ENCODE results near the gene PARP12.
A peak's percentile ranks its signal among the peaks of the same experiment; 100 is the strongest.

The PARP12 gene

DNA sequence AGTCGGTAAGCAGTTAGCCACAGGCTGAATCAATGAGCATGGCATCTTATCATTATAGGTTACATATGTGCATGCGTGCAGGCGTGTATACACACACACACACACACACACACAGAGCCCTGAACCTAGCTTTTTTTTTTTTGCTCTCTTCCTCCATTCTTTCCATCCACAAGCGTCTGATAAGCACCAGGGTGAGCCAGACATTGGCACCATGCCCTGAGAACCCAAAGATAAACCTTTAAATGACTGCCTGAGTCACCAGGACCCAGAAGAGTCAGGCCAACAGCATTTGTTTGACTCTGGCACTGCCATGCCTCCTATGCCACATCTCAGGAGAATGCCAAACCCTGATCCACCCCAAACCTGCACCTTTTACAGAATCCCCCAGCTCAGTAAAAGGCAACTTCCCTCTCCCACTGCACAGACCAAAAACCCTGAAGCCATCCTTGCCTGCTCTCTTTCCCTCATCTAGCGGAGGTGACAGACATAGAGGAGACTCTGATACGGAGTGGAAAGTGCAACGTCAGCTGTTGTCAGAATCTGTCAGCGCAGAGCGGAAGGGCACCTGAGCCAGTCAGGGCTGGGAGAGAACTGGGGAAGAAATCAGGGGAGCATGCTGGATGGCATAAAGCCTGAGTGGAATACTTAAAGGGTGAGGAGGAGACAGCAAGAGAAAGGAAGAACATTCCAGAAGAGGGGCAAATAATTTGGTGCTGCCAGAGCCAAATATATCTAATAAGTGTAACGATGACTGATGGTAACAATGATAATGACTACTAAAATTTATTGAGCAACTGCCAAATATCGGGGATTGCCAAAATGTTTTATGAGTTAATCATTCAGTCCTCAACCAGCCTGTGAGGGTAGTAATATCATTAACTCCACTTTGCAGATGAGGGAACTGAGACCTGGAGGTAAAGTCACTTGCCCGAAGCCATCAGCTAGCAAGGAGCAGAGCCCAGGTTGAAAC is 3.2 kb downstream of the PARP12 start:
- DNase-seq (ENCODE audit: low spot score): peak; percentile 96

DNA sequence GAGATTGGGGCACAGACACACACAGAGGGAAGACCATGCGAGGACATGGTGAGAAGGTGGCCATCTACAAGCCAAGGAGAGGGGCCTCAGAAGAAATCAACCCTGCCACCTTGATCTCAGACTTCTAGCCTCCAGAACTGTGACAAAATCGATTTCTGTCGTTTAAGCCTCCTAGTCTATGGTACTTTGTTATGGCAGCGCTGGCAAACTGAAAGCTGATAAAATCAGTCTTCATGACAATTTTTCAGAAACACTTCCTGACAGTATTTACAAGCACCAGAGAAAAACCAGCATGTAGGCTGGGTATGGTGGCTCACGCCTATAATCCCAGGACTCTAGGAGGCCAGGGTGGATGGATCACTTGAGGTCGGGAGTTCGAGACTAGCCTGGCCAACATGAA is 4.2 kb downstream of the PARP12 start:
- DNase-seq (ENCODE audit: low spot score): no peak

DNA sequence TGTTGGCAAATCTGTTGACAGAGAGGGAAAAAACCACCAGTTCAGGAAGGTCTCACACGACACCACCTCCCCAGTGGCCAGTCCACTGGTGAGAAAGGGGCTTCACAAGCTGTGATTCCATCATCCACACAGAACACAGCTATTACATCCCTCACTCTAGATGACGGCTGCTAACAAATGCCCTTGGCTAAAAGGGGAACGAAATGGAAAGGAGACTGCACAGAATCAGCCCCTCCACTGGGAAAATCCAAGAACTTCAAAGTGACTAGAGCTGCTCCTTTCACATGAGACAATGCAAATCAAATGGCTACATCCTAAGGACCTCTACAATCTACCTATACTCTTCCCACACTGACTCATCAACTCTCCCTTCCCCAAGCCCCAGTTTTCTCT is 5.6 kb downstream of the PARP12 start:
- no peak for DNase-seq (ENCODE audit: low spot score)

DNA sequence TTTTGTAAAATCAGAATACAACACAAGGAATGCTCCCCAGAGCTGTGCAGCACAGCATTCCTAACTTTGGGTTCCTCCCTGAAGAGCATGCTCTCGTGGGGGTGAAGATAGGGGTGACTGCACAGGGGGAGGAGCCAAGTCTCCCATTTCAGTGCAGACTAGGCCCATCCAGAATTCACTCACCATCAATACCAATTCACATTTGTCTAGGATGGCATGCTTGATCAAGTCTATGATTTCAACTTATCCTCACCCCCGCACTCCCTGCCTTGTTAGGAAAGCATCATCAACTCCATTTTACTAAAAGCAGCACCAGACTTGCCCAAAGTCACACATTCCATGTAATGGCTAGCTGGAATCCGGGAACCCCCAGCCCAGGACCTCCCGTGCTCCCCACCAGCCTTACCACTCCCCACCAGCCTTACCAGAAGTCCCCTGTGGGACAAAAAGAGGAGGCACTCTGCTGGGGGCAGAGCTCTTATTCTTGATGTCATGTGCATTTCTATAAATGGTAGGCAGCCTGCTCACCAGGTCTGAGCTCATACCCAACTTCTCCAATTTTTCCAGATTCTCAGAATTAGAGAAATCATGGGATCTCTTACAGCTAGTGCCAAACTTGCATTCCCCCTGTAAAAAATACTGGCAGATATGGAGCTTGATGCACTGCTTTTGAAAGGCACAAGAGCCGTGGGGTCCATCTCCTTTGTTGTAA is 6.2 kb downstream of the PARP12 start:
- DNase-seq (ENCODE audit: low spot score): no peak

DNA sequence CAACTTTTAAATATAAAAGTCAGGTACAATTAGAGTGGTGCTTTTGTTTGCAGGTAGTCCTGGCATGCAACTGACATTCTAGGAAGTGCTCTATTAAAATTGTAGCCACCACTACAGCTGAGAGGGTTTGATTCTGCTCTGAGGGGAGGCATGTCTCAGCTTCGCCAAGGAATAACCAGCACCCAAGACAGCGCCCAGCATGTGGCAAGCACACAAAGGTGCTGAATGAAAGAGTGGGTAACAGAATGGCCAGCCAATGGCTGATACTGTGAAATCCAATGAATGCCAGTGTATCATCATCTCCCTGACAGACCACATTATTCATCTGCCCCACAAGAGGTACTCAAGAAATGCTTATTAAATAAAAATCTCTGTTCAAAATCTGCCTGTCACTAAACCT is 6.9 kb downstream of the PARP12 start:
- no peak for DNase-seq (ENCODE audit: low spot score)

DNA sequence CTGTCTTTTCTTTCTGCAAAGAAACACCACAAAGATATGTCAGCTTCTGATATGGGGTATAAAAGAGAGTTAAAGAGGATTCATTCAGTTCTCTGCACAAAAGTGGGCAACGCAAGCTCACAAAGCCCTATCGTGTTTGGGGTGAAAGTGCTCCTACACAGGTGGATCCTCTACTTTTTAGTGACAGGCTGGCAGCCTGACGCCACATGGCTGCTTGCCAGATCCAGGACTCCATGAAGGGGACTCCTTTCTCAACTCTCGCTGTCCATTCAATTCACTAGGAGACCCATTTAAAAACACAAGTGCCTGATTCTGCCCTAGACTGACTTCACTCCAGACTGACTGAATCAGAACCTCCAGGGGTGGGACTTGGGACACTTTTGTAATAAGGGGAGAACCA is 8.0 kb downstream of the PARP12 start:
- DNase-seq (ENCODE audit: low spot score): no peak

DNA sequence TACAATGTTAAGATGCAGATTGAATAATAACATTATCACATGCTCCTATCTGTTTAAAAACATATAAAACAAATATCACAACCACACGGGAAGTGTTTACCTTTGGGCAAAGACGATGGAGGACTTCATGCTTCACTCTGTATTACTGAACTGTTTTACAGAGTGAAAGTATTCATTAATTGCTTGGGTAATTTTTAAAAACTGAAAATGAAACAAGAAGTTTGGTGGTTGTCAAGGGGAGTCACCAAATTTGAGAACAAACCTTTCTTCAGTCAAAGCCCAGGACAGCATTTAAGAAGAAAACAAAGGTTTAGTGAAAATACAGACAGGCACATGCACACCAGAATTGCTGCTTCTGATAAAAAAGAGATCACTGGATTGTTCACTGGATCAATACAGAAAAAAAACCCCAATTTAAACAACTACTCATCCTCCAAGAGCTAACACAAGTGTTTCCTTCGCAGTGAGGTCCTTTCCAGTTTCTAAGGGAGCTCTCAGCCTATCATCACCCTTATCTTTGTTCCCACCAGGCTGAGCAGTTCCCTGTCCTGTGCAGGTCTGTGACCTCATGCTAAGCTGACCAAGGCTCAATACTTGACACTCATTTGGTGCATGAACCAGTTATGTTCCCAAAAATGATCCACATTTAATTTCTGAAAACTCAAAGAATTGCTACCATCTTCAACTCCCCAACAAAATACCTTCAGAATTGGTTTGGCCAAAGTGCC is 8.8 kb downstream of the PARP12 start:
- no peak for DNase-seq (ENCODE audit: low spot score)

DNA sequence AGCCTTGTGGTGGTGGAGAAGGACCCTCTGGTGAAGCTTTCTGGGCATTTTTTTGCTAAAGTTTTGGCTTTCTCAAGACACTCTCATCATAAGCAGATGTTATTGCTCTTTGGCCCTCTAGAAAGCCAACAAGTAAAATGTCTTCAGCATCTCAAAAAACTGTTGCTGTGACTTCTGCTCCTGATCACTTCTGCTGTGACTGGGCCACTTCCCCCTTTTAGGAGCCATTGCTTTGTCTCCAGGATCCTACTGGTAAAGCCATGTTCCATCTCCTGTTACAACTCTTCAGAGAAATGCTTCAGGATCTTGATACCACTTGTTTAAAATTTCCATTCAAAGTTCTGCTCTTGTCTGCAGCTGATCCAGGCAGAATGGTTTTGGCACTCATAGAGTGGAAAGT is 10.9 kb downstream of the PARP12 start:
- no peak for DNase-seq (ENCODE audit: low spot score)

DNA sequence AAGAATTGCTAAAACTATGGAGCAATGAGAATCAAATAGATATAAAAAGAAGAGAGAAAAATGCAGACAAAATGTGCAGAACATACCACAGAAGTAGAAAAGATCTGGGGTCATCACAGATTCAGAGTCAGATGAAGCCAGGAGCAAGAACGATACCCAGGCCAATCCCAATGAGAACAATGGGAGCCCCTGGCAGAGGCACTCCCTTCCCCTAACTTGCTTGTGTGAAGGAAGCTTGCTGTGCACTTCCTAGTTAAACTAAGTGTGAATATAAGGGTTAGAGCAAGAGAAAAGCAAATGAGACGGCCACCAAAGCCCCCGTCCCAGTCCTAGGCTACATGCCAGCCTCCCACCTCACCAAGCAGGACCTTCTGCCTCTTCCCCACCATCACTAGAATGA is 12.7 kb downstream of the PARP12 start:
- DNase-seq (ENCODE audit: low spot score): no peak

DNA sequence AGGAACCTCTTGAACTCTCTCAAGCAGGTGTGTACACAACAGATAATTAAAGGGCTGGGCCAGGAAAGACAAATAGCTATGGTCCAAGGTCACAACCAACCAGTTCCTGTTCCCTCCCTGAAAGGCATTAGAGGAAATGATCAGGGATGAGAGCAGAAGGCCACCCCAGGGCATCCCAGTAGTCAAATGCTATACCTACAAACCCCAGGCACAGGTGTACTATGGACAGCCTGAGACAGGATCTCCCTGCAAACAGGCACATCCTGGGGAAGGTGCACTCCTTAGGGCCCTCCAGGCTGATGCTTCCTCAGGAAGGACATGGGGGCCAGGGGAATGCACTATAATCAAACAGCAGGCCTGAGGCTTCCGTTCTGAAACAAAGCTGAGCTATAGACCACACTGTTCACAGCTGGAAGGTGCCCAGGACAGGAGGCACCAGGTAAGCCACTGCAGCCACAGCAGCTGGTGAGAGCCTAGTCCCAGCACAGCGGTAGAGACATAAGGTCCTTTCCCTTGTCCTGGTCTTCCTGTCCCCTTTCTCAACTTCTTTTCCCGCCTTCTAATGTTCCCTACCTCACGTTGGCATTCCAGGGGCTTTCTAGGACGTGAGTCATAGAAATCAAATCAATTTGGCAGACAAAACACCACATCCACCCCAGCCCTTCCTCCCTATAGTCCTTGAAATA is 13.3 kb downstream of the PARP12 start:
- no peak for DNase-seq (ENCODE audit: low spot score)

DNA sequence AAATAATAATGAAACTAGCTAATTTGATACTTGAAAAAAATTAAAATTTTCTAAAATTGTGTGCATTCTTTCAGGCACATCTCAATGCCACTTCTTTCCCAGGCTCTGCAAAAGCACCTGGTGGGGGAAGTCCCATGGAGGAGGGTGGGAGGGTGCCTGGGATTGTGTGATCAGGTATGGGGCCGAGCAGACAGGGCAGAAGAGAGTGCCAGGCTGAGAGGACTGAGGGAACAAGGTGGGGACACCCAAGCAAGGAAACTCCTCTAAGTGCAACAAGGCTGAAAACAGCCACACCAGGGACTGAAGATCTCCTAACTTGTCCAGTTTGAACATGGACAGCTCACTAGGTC is 13.8 kb downstream of the PARP12 start:
- no peak for DNase-seq (ENCODE audit: low spot score)

DNA sequence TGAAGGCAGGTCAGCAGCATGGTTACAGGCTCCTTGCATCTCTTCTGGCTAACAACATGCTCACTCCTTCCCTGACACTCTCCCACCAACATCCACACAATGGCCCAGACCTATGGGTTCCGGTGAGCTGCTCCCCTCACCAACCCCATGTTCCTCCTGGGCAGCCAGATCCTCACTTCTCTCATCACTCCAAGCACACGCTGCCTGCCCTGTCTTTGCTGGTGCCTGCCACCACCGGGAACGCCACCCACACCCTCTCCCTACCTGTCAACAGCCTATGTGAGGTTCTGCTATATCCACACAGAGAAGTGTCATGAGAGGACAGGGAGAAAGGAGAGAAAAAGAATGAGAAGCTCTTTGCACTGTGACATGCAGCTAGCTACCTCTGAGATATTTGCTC is 14.6 kb downstream of the PARP12 start:
- no peak for DNase-seq (ENCODE audit: low spot score)

DNA sequence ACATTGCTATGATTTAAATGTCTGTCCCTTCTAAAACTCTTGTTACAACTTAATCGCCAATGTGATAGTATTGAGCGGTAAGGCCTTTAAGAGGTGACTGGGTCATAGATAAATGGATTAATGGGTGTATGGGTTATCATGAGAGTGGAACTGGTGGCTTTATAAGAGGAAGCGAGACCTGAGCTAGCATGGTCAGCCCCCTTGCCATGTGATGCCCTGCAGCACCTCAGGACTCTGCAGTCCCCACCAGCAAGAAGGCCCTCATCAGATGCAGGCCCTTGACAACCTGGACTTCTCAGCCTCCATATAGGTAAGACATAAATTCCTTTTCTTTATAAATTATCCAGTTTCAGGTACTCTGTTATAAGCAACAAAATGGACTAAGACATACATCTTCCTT is 15.6 kb downstream of the PARP12 start:
- no peak for DNase-seq (ENCODE audit: low spot score)

DNA sequence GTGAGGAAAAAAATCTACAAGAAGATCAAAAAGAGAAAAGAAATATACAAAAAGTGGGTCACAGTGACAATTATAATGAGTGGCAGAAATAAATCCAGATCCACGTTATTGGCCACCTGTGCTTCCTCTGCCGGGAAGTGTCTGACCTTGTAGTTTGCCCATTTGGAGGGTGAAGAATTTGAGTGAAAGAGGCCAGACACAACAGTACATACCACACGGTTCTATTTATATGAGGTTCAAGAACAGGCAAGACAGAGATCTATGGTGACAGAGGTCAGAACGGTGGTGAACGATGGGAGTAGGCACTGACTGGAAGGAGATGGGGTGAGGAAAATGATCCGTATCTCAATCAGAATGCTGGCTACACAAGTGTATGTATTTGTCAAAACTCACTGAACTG is 17.1 kb downstream of the PARP12 start:
- DNase-seq (ENCODE audit: low spot score): no peak

DNA sequence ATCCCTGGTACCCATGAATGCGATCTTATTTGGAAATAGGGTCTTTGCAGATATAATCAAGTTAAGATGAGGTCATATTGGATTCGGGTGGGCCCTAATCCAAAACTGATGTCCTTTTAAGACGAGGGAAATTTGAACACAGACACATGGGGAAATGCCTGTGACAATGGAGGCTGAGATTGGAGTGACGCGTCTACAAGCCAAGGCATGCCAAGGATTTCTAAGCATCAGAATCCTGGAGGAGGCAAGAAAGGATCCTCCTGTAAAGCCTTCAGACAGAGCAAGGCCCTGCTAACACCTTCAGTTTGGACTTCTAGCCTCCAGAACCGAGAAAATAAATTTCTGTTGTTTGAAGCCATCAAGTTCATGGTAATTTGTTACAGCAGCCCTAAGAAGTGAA is 18.5 kb downstream of the PARP12 start:
- no peak for DNase-seq (ENCODE audit: low spot score)

DNA sequence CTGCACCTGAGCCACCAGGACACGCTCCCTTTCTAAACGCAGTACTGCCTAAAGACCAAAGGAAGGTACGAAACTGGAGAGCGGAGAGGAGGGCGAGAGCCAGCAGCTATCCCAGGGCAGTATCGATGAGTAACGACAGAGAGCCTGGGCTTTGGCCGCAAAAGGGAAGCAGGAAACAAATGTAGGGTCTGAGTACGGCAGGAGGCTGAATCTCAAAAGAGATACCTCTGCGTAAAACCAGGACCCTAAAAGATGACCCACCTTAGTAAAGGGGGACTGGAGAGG is 20.4 kb downstream of the PARP12 start:
- no peak for DNase-seq (ENCODE audit: low spot score)

DNA sequence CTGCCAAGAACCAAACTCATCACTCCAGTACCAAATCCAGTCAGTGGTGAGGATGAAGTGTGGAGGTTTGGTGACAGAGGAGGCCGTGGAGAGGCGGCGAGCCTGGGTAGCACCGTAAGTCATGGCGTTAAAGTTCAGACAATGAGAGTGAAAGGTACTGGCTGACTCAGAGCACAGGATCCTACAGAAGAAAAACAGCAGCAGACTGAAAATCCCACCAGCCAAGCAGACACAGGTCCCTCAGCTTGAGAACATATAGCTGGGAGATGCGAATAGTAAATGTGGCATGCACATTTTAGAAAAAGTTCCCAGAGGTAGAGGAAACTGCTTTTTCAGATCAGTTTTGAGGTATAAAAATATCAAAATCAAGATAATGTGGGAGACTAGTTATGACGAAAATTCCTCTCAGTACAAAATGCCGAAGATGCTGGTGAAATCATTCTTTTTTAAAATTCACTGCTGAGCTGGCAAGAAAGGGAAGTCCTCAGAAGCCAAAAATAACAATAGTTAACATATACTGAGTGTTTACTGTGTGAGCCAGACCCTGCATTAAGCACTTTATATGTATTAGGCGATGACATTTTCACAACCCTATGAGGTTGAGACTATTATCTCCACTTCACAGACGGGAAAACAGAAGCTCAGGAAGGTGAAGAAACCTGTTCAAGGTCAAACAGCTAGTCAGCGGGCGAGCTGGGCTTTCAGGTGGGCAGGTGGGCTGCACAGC is 20.9 kb downstream of the PARP12 start:
- DNase-seq (ENCODE audit: low spot score): no peak

DNA sequence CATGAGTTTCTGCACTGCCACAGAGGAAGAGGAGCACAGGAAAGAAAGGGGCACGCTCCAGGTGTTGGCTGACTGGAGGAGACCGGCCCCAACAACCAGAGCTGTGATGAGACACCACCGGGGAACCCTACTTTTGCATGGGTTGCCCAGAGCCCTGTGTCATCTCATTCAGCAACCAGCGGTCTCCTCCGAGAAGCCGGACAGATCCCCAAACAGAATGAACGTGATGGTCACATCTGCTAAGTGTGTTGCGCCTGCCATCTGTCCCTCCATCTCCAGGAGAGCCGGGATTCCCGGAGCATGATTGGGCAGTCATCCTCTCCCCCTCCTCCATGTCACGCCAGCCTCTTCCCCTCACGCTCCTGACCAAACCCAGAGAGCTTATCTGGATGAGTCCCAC is 22.9 kb downstream of the PARP12 start:
- DNase-seq (ENCODE audit: low spot score): no peak

DNA sequence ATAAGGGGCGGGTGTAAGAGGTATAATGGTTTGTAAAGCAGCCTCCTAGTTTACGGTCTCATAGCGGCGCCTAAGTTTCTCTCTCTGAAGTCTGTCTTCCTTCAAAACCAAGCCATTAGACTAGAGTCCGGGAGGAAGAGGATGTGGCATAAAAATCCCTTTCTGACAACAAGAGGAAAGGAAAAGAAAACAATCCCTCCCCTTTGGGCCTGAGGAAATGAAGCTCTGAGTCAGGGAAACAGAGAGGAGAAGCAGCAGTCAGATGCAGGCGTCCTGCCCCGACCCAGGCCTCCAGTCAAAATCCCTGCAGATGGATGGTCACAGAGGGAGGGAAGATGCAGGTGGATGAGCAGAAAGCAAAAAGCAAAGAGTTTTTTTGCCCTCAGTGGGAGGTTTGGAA is 23.7 kb downstream of the PARP12 start:
- no peak for DNase-seq (ENCODE audit: low spot score)

DNA sequence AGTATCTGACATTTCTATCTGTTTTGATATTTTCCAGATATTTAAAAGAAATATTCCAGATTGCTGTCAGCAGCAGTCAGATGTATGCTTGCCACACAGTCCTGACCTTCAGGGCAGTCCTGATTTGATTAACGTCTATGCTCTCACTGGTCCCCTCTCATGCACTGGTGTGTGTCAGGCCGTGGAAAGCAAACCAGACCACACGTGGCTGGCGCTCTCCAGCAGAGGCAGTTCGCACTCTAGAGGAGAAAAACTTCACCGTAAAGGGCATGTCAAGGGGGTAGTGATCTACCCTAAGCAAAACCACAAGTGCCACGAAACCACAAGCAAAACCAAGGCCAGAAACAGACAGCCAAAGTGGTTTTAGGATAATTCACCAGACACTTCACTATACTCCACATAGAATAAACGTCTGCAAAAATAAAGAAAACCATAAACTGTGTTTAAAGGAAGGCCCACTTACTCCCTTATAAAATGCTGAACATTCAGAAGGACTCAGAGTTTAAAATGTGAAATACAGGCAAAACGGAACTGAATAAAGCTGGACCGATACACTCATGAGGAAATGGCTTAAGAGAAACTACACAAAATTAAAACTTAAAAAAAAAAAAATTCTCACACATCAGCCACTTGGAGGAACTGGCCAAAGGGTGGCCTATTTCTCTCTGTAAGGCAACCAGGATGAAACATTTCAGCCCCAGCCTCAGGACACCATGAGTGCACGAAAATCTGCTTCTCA is 26.4 kb downstream of the PARP12 start:
- no peak for DNase-seq (ENCODE audit: low spot score)
